NCI-H526 treated with DMSO at 0.1 percent for 48 hours (cell line): ENCODE data around the gene NUBP1.
A peak's percentile ranks its signal among the peaks of the same experiment; 100 is the strongest.
"Not testable (repeated sequence)": the region's sequence is repeated elsewhere in the genome, so short reads cannot be mapped to it uniquely, and the experiment has no call there.

Experiments used
- DNase-seq: peaks from one replicate; lab custom pipeline; 2025; lab: John Stamatoyannopoulos, UW

NUBP1 gene

DNA sequence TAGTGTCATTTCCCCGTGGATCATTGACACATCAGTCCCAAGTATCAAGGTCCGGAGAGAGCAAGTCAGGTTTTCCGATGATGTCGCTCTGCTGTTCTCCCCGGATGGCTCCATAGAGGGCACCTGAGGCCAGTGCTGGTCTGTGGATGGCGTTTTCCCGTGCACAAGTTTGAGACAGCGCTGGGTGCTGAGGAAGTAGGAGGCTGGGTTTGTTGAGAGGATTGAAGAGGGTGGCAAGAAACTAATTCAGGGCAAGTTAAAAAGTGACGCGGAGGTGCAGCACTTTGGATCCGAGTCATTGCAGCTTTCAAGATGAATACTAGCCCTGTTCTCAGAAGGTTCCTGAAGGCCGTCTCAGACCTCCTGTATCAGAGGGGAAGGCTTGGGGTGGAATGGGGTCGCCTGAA is 7.7 kb downstream of the NUBP1 start:
- no peak for DNase-seq

- no peak for DNase-seq
Observed at GRCh38 chr16:10752843-10753523, 9.3 kb downstream of the NUBP1 start.

DNA sequence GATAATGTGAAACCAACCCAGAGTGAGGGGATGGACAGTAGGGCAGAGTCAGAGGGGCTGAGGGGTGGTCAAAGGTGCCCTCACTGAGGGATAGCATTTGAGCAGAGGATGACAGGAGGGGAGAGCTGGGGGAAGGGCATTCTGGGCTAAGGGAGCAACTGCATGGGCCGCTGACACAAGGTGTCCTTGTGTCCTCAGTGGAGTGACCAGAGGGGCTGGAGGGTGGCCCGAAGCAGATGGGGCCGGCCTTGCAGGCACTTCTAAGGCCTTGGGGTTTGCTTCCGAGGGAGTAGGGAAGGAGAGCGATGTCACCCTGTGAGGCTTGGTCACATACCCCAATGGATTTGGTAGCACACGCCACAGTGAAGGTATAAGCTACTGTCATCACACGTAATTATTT is 10.0 kb downstream of the NUBP1 start:
- no peak for DNase-seq

GRCh38 chr16:10754941-10755340 is 11.3 kb downstream of the NUBP1 start:
- no peak for DNase-seq

DNA sequence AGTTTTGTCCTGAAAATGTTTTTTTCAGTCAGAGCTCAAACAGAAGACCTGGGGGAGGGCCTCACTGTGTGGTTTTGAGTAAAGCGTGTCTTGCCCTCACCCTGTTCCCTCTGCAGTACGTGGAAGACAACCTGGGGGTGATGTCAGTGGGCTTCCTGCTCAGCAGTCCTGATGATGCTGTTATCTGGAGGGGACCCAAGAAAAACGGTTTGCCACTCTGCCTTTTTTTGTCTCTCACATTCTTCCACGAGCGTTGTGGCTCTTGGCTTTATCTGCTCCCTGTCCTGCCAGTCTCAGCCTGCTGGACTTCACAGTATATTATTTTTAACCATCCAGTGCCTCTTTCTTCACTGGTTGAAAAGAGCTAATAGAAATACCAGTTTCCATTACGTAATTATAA is 12.9 kb downstream of the NUBP1 start:
- DNase-seq = no peak

DNA sequence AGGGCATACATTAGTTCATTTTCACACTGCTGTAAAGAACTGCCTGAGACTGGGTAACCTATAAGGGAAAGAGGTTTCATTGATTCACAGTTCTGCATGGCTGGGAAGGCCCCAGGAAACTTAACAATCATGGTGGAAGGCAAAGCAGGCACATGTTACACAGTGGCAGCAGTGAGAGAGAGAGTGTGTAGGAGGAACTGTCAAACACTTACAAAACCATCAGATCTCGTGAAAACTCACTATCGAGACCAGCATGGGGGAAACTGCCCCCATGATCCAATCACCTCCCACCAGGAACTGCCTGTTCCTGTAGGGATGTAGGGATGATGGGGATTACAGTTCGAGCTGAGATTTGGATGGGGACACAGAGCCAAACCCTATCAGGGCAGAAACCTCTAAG is 17.2 kb downstream of the NUBP1 start:
- DNase-seq = no peak

- no peak for DNase-seq
Observed at GRCh38 chr16:10761373-10761772, 17.7 kb downstream of the NUBP1 start.

DNA sequence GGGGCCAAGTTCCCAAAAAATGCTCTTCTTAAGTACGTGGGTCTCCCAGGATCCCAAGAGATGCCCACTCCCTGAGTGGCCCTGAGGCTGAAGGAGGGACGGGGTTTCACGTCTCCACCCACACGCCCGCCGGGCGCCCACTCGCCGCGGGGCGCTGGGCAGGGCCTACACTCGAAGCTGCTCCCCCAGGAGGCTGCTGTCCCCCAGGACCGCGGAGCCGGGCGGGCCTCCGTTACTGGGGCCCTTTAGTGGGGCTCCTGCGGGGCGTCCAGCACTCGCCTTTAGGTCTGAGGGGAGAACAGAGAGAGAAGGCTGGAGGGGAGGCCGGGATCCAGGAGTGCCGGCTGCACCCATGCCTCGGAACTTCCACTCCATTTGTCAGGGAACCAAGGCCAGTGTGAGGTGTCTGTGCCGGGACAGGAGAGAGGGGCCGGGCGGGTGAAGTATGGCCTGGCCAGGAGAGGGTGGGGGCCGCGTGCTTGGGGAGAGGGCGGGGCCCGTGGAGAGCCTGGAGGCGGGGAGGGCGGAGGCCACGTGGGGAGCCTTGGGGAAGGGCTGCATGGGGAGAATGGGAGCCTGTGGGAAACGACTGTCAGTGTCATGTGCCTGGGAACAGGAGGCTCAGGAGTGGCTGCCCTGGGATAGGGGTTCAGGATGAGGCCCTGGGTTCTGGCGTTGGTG is 18.8 kb downstream of the NUBP1 start:
- no peak for DNase-seq

DNA sequence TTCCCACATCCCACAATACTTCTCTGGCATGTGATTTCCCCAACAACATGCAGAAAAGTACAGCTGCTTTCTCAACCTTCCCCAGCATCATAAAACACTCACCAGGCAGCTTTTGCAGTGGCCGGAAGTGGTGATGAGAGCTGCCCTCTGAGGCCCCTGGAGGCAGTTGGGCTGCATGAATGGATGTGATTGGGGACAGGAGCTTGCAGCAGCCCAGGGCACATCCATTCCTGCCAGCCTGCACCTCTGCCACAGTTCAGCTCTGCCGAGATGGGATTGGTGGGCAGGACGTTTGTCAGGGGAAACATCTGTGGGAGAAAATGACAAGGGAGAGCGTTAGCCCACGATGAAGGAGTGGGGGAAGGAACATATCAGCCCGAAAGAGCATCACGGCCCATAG is 19.8 kb downstream of the NUBP1 start:
- DNase-seq = no peak

GRCh38 chr16:10765772-10766171 is 22.1 kb downstream of the NUBP1 start:
- no peak for DNase-seq

DNA sequence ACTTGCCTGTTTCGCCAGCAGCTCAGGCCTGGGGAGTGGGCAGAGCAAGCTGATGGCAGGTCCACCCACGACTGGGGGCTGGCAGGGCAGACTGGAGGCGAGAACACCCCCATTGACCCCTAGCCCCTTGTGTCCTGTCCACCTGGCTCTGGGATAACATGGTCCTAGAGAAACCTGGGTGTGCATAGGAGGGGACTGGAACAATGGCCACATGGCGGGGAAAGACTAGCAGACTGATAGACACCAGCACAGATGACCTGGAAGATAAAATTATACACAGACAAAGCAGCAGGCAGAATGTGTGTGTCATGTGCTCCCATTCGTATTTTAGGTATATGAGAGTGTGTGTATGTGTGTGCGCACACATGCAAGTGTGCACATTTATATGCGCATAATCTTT is 23.5 kb downstream of the NUBP1 start:
- DNase-seq = no peak

GRCh38 chr16:10769381-10769780 is 25.7 kb downstream of the NUBP1 start:
- no peak for DNase-seq

GRCh38 chr16:10770907-10771306 is 27.3 kb downstream of the NUBP1 start:
- no peak for DNase-seq

GRCh38 chr16:10776280-10776679 is 32.6 kb downstream of the NUBP1 start:
- no peak for DNase-seq

- DNase-seq = not testable (repeated sequence)
Observed at GRCh38 chr16:10776923-10777322, 33.3 kb downstream of the NUBP1 start.

DNA sequence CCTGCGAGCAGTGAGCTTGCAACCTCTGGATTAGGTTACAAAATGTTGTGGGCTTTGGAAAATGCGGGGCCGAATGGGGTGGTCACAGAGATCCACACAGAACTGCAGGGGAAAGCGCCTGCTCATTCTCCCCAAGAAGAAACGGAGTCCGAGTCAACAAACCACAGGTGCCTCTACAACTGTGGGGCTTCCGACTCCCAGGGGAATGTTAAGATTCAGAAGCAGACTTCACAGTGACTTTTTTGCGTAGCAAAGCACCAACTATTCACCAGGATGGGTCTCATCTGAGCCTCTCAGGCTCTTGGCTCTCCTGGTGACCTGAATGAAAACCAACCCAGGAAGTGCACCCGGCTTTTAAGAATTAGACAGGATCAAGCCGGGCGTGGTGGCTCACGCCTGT is 33.7 kb downstream of the NUBP1 start:
- no peak for DNase-seq

DNA sequence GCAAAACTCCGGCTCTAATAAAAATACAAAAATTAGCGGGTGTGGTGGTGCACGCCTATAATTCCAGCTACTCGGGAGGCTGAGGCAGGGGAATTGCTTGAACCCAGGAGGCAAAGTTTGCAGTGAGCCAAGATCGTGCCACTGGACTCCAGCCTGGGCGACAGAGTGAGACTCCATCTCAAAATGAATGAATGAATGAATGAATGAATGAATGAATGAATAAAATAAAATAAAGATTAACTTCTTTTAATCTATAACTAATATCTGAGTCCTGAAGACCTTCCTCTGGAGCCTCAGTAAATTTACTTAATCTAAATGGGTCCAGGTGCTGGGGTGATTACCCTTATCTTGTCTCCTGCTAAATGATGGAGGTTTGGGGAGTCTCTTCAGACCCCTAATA is 36.3 kb downstream of the NUBP1 start:
- DNase-seq = not testable (repeated sequence)

GRCh38 chr16:10780628-10781027 is 37.0 kb downstream of the NUBP1 start:
- no peak for DNase-seq

DNA sequence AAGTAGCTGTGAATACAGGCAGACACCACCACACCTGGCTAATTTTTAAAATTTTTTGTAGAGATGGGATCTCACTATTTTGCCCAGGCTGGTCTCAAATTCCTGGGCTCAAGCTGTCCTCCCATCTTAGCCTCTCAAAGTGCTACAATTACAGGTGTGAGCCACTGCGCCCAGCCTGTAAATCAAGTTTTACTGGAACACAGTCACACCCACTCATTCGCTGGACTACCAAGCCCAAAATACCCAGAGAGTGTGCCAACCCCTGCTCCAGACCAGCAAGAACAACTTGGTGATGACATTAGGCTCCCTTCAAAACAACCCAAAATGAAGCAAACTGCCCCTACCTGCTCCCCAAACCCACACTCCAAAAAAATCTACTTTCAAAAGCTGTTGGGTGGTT is 39.0 kb downstream of the NUBP1 start:
- no peak for DNase-seq

DNA sequence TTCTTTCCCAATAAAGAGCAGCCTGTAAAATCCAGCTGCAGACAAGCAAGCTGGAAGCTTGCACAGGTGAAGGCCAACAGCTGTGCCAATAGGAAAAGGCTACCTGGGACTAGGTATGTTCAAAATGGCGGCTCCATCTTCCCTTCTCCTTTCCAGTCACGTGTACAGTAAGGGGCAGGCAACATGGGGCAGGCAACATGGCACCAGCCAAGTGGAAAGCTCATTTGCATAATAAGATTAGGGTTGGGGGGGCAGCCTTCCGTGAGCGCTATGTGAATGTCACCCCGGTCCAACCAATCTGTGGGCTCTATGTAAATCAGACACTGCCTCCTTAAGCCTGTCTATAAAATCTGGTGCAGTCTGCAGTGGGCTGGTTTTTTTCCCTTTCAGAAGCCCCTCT is 43.7 kb downstream of the NUBP1 start:
- DNase-seq = peak; percentile 90

- DNase-seq = not testable (repeated sequence)
Observed at GRCh38 chr16:10788630-10789029, 45.0 kb downstream of the NUBP1 start.

GRCh38 chr16:10791048-10791447 is 47.4 kb downstream of the NUBP1 start:
- DNase-seq = no peak

DNA sequence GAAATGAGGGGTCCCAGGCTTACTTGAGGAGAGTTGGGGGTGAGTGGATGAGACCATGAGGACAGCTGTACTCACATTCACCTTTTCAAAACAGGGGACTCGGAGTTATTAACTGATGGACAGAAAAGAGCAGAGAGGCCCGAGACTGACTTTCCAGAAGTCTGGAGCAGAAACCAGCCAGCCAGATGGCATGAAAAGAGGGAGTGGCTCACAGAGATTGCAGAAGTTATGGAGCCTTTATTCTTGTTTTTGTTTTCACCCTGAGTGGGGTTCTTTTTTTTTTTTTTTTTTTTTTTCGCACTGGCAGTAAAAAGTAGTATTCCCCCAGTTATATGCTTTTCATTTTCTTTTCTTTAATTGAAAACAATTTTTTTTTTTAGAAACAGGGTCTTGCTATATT is 56.1 kb downstream of the NUBP1 start:
- no peak for DNase-seq

DNA sequence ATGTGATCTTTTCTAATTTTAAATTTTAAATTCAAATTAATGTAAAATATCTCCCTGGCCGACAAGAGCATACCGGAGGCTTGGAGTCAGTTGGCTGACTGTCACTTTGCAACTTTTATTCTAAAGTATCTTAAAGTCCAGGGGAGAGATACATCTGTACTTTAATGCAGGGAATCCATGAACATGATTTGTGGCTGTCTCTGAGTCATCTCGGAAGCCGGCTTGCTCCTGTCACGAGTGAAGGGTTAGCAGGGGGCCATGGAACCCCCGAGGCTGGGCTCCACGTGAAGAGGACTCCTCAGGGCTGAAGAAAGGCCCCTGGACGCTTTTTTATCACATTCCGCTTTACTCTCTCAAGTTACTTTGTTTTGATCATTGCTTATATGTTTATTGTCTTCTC is 61.7 kb downstream of the NUBP1 start:
- no peak for DNase-seq
